HepG2 (cell line): Measurements from ENCODE around the gene CDK13.

ENCODE experiments used
- ADNP ChIP-seq: sonication (generic); formaldehyde crosslinking; IDR thresholded peaks from 2 replicates; pipeline ENCODE4 v1.4.0; 2020; ENCODE audit warnings: missing genetic modification reagents
- BRD4 ChIP-seq: sonication (generic); formaldehyde crosslinking; IDR thresholded peaks from 2 replicates; pipeline ENCODE4 v1.4.0; 2020; ENCODE audit warnings: missing genetic modification reagents
- CREM ChIP-seq, 2 experiments: sonication (generic) in 1 of 2; formaldehyde crosslinking in 1 of 2; IDR thresholded peaks; 2 replicates each; pipeline versions ENCODE4 v1.4.0 to v1.6.1; 2016 to 2020; ENCODE audit warnings: antibody characterized with exemption in 1 of 2, mild to moderate bottlenecking in 1 of 2, missing genetic modification reagents in 1 of 2
- HMGA1 ChIP-seq: sonication (generic); formaldehyde crosslinking; conservative IDR thresholded peaks from 2 replicates; pipeline ENCODE4 v1.4.0; 2020; ENCODE audit warnings: missing genetic modification reagents
- HOXA7 ChIP-seq: sonication (generic); formaldehyde crosslinking; IDR thresholded peaks from 2 replicates; pipeline ENCODE4 v1.8.1; 2022; ENCODE audit warnings: mild to moderate bottlenecking, missing genetic modification reagents, moderate library complexity
- MXI1 ChIP-seq: IDR thresholded peaks from 3 replicates; pipeline ENCODE4 v1.6.1; 2012; ENCODE audit warnings: low read depth, low read length, inconsistent platforms, borderline replicate concordance
- POLR2A ChIP-seq, 2 experiments: IDR thresholded peaks; 2 replicates each; pipeline ENCODE4 v1.6.1; 2011; ENCODE audit warnings: low read depth in 2 of 2, low read length in 2 of 2, mild to moderate bottlenecking in 1 of 2, moderate library complexity in 1 of 2; ENCODE audit not compliant: insufficient read depth in 1 of 2
- RARG ChIP-seq: sonication (generic); formaldehyde crosslinking; IDR thresholded peaks from 2 replicates; pipeline ENCODE4 v1.4.0; 2020; ENCODE audit warnings: low read depth, mild to moderate bottlenecking, missing genetic modification reagents
- SP1 ChIP-seq, 2 experiments: fragments of 450-650 bp in 1 of 2; sonication (generic) in 1 of 2; formaldehyde crosslinking in 1 of 2; IDR thresholded peaks; 2 replicates each; pipeline versions ENCODE4 v1.4.0 to v1.6.1; 2016 to 2020; ENCODE audit warnings: missing genetic modification reagents in 1 of 2
- TAF1 ChIP-seq: sonication (generic); formaldehyde crosslinking; IDR thresholded peaks from 2 replicates; pipeline ENCODE4 v1.4.0; 2020; ENCODE audit warnings: missing genetic modification reagents
- TCF7L2 ChIP-seq: IDR thresholded peaks from 2 replicates; pipeline ENCODE4 v1.6.1; 2011; ENCODE audit warnings: mild to moderate bottlenecking, low read depth, low read length, moderate library complexity
- ZKSCAN8 ChIP-seq: IDR thresholded peaks from 2 replicates; pipeline ENCODE4 v1.6.1; 2016; ENCODE audit warnings: borderline replicate concordance, missing genetic modification reagents, missing compliant biosample characterization
- TF ChIP-seq, protein P1 (sequence below), 2 experiments: IDR thresholded peaks; 2 replicates each; pipeline ENCODE4 v1.6.1; 2011 to 2012; ENCODE audit warnings: low read length in 2 of 2, borderline replicate concordance in 1 of 2, low read depth in 1 of 2, mild to moderate bottlenecking in 1 of 2, moderate library complexity in 1 of 2

DNA sequence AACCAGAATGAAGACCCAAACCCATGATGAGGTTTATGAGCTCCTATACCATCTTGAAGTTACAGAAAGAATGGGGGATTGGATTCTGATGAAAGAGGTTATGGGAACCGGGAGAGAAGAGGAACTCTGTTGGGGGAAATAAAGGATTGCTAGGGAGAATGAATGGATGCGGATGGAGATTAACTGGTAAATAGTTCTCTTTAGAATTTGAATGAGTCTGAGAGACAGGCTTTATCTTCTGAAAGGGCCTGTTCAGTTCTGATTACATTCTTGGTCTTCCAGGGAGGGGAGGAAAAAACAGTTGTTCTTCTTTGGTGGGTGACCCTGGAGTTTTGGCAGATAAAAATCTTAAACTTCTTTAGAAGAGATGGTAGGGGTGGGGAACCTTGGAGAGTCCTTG, 198.6 kb downstream of the CDK13 start:
- TF ChIP-seq HOXA7 (CRISPR knock-in tag) (no peak), ADNP (CRISPR knock-in tag) (no peak), ZKSCAN8 (CRISPR knock-in tag) (no peak), HMGA1 (CRISPR knock-in tag) (no peak), CREM (IDR thresholded peaks at IDR 0.05) (no peak), CREM (CRISPR knock-in tag; IDR thresholded peaks at IDR 0.05) (no peak), RARG (no peak), SP1 (IDR thresholded peaks at IDR 0.05) (no peak), SP1 (CRISPR knock-in tag; IDR thresholded peaks at IDR 0.05) (no peak), TCF7L2 (no peak), MXI1 (no peak), BRD4 (CRISPR knock-in tag) (no peak), TAF1 (CRISPR knock-in tag) (no peak), POLR2A (IDR thresholded peaks at IDR 0.05; ENCODE audit: insufficient read depth in 1 of 2, low read depth in 2 of 2, low read length in 2 of 2) (no peak)
- TF ChIP-seq, protein P1, sequence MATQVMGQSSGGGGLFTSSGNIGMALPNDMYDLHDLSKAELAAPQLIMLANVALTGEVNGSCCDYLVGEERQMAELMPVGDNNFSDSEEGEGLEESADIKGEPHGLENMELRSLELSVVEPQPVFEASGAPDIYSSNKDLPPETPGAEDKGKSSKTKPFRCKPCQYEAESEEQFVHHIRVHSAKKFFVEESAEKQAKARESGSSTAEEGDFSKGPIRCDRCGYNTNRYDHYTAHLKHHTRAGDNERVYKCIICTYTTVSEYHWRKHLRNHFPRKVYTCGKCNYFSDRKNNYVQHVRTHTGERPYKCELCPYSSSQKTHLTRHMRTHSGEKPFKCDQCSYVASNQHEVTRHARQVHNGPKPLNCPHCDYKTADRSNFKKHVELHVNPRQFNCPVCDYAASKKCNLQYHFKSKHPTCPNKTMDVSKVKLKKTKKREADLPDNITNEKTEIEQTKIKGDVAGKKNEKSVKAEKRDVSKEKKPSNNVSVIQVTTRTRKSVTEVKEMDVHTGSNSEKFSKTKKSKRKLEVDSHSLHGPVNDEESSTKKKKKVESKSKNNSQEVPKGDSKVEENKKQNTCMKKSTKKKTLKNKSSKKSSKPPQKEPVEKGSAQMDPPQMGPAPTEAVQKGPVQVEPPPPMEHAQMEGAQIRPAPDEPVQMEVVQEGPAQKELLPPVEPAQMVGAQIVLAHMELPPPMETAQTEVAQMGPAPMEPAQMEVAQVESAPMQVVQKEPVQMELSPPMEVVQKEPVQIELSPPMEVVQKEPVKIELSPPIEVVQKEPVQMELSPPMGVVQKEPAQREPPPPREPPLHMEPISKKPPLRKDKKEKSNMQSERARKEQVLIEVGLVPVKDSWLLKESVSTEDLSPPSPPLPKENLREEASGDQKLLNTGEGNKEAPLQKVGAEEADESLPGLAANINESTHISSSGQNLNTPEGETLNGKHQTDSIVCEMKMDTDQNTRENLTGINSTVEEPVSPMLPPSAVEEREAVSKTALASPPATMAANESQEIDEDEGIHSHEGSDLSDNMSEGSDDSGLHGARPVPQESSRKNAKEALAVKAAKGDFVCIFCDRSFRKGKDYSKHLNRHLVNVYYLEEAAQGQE (IDR thresholded peaks at IDR 0.05; ENCODE audit: borderline replicate concordance in 1 of 2, low read depth in 1 of 2, low read length in 2 of 2): no peak
